ACC112 (cell line): Measurements from ENCODE around the gene ERRFI1.

Experiments used
- H2AFZ ChIP-seq: fragments of 200-600 bp; sonication (generic); one replicate; pipeline ENCODE4 v1.6.0; 2017; ENCODE audit warnings: antibody characterized with exemption, low read length; ENCODE audit not compliant: unreplicated experiment
- H3K27ac ChIP-seq: fragments of 200-600 bp; sonication (generic); 2 replicates; pipeline ENCODE4 v1.5.1; 2014; ENCODE audit warnings: low read depth, mild to moderate bottlenecking, antibody characterized with exemption, low read length, moderate library complexity
- H3K27me3 ChIP-seq: fragments of 200-600 bp; sonication (generic); 2 replicates; pipeline ENCODE4 v1.6.1; 2014; ENCODE audit warnings: mild to moderate bottlenecking, antibody characterized with exemption, low read length, moderate library complexity, mixed read lengths; ENCODE audit not compliant: insufficient read depth
- H3K36me3 ChIP-seq: fragments of 200-600 bp; sonication (generic); 2 replicates; pipeline ENCODE4 v1.6.1; 2016; ENCODE audit warnings: mild to moderate bottlenecking, antibody characterized with exemption, low read length, moderate library complexity, mixed read lengths; ENCODE audit not compliant: insufficient read depth
- H3K4me1 ChIP-seq: fragments of 200-600 bp; sonication (generic); one replicate; pipeline ENCODE4 v1.6.1; 2016; ENCODE audit warnings: low read length, mixed read lengths; ENCODE audit not compliant: insufficient read depth, unreplicated experiment, control insufficient read depth
- H3K4me3 ChIP-seq: fragments of 200-600 bp; sonication (generic); 2 replicates; pipeline ENCODE4 v1.5.1; 2014; ENCODE audit warnings: mild to moderate bottlenecking, low read depth, low read length
- H3K79me2 ChIP-seq: fragments of 200-600 bp; sonication (generic); one replicate; pipeline ENCODE4 v1.6.0; 2016; ENCODE audit warnings: low read length; ENCODE audit not compliant: control insufficient read depth, unreplicated experiment, insufficient read depth

The ERRFI1 gene

GRCh38 chr1:8002921-8003320 lies 23.2 kb downstream of the ERRFI1 start:
- Histone ChIP-seq H3K27ac (peak overlapping the region; percentile 99), H3K4me1 (peaks cover 39% of the 10 kb centered on the region)

GRCh38 chr1:8002329-8002910 lies 23.7 kb downstream of the ERRFI1 start:
- Histone ChIP-seq H2AFZ (no peak overlapping the region), H3K27me3 (no peaks in the 10 kb centered on the region), H3K79me2 (no peaks in the 10 kb centered on the region), H3K27ac (peak overlapping the region; percentile 99; the same call in 1 of the 2 replicates), H3K4me1 (peaks cover 39% of the 10 kb centered on the region), H3K4me3 (no peak overlapping the region), H3K36me3 (no peaks in the 10 kb centered on the region)

More at GRCh38 chr1:8002921-8003320, 23.2 kb downstream of the ERRFI1 start:
- no peak overlapping the region for H3K4me3 ChIP-seq
- no peaks in the 10 kb centered on the region for H3K36me3 ChIP-seq
- H3K27me3 ChIP-seq = no peaks in the 10 kb centered on the region
- no peaks in the 10 kb centered on the region for H3K79me2 ChIP-seq
- H2AFZ ChIP-seq = no peak overlapping the region

- Histone ChIP-seq H3K4me3 (no peak overlapping the region), H3K27me3 (no peaks in the 10 kb centered on the region), H2AFZ (no peak overlapping the region), H3K4me1 (peaks cover 11% of the 10 kb centered on the region), H3K36me3 (0 out of 2 replicates have a peak, but pooled peaks cover 2% of the 10 kb centered on the region), H3K79me2 (no peaks in the 10 kb centered on the region), H3K27ac (no peak overlapping the region)
Measured at GRCh38 chr1:7995437-7995836, 30.7 kb downstream of the ERRFI1 start.

- no peak overlapping the region for H2AFZ ChIP-seq
- peak overlapping the region; percentile 31 for H3K27ac ChIP-seq
- peaks cover 5% of the 10 kb centered on the region; the same call in 1 of the 2 replicates for H3K36me3 ChIP-seq
- H3K4me3 ChIP-seq = no peak overlapping the region
- H3K79me2 ChIP-seq = no peaks in the 10 kb centered on the region
- H3K27me3 ChIP-seq = no peaks in the 10 kb centered on the region
- H3K4me1 ChIP-seq = peaks cover 11% of the 10 kb centered on the region
Measured at GRCh38 chr1:7994827-7995226, 31.3 kb downstream of the ERRFI1 start.

GRCh38 chr1:7993593-7994479 lies 32.3 kb downstream of the ERRFI1 start:
- Histone ChIP-seq H3K79me2 (no peaks in the 10 kb centered on the region), H3K27ac (peak overlapping the region; percentile 47), H3K36me3 (peaks cover 5% of the 10 kb centered on the region; the same call in 1 of the 2 replicates), H2AFZ (no peak overlapping the region), H3K4me3 (no peak overlapping the region), H3K27me3 (no peaks in the 10 kb centered on the region), H3K4me1 (peaks cover 11% of the 10 kb centered on the region)

- no peaks in the 10 kb centered on the region for H3K79me2 ChIP-seq
- peaks cover 5% of the 10 kb centered on the region; the same call in 1 of the 2 replicates for H3K36me3 ChIP-seq
- no peak overlapping the region for H3K27ac ChIP-seq
- H2AFZ ChIP-seq = no peak overlapping the region
- H3K4me1 ChIP-seq = peaks cover 11% of the 10 kb centered on the region
- no peak overlapping the region for H3K4me3 ChIP-seq
- no peaks in the 10 kb centered on the region for H3K27me3 ChIP-seq
Measured at GRCh38 chr1:7992885-7993284, 33.2 kb downstream of the ERRFI1 start.

- Histone ChIP-seq H3K27ac (no peak overlapping the region), H3K27me3 (no peaks in the 10 kb centered on the region), H2AFZ (no peak overlapping the region), H3K79me2 (no peaks in the 10 kb centered on the region), H3K4me1 (peaks cover 11% of the 10 kb centered on the region), H3K4me3 (no peak overlapping the region), H3K36me3 (peaks cover 5% of the 10 kb centered on the region; the same call in 1 of the 2 replicates)
Measured at GRCh38 chr1:7991504-7992440, 34.3 kb downstream of the ERRFI1 start.

GRCh38 chr1:7989762-7990428 lies 36.2 kb downstream of the ERRFI1 start:
- peaks cover 11% of the 10 kb centered on the region for H3K4me1 ChIP-seq
- H3K79me2 ChIP-seq = no peaks in the 10 kb centered on the region
- no peak overlapping the region for H2AFZ ChIP-seq
- no peaks in the 10 kb centered on the region for H3K27me3 ChIP-seq
- no peak overlapping the region for H3K27ac ChIP-seq
- H3K36me3 ChIP-seq = peaks cover 9% of the 10 kb centered on the region
- no peak overlapping the region for H3K4me3 ChIP-seq

- Histone ChIP-seq H3K4me1 (no peaks in the 10 kb centered on the region), H3K79me2 (no peaks in the 10 kb centered on the region), H2AFZ (no peak overlapping the region), H3K36me3 (peaks cover 22% of the 10 kb centered on the region), H3K27me3 (no peaks in the 10 kb centered on the region), H3K4me3 (no peak overlapping the region), H3K27ac (no peak overlapping the region)
Measured at GRCh38 chr1:7988576-7988975, 37.5 kb downstream of the ERRFI1 start.

GRCh38 chr1:7987528-7987927 lies 38.6 kb downstream of the ERRFI1 start:
- Histone ChIP-seq H3K4me3 (no peak overlapping the region), H3K4me1 (peaks cover 2% of the 10 kb centered on the region), H2AFZ (no peak overlapping the region), H3K27ac (no peak overlapping the region), H3K27me3 (no peaks in the 10 kb centered on the region), H3K79me2 (no peaks in the 10 kb centered on the region), H3K36me3 (peaks cover 30% of the 10 kb centered on the region)
